Vagina (tissue), 2 donors: ENCODE measurements around the gene RHOT1.

Experiments used
- CTCF ChIP-seq, 3 experiments: fragments of 450-650 bp in 2 of 3; fragments of 200-600 bp in 1 of 3; sonication (generic) in 1 of 3; IDR thresholded peaks; one replicate each; pipeline ENCODE4 v1.5.1; 2017 to 2019; ENCODE audit warnings: antibody characterized with exemption in 3 of 3, mild to moderate bottlenecking in 2 of 3, moderate library complexity in 2 of 3
- POLR2A ChIP-seq, 2 donors: fragments of 450-650 bp; IDR thresholded peaks; one replicate each; pipeline ENCODE4 v1.6.1; 2017; ENCODE audit warnings: antibody characterized with exemption in 2 of 2, mild to moderate bottlenecking in 2 of 2, moderate library complexity in 2 of 2

- no peak for TF ChIP-seq CTCF (IDR thresholded peaks at IDR 0.05)
- no peak for TF ChIP-seq POLR2A (IDR thresholded peaks at IDR 0.05)
These were observed 8.1 kb downstream of the RHOT1 start for GRCh38 chr17:32150358-32150757.
